ENCODE data around the gene PPP1R1A. TPM values are rescaled to one million over a fixed set of nuclear protein-coding genes. Genes with fewer than 3 reads are reported as not detected.

Gene PPP1R1A
- total RNA-seq, 4 donors from 2014 or later = 0.76 to 9.0 (median 2.4) TPM

DNA sequence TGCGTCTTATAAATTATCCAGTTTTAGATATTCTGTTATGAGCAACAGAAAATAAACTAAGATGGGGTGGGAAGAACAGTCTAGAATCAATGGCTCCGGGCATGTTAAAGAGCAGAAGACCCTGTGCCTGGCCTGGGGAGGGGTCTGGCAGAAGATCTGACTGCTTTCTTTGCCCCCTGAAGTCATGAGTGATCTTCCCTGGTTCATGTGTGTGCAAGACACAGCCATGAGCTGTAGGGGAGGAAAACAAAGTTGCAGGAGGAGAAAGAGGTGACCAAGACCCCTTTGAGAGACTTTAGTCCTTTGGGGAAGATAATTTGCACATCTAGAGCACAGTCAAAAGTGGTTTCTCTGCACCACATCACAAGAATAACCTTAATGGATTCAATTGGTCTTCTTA is 41.5 kb upstream of the PPP1R1A start:
- no peak overlapping the region for H3K4me3 ChIP-seq
- no peak for TF ChIP-seq POLR2A (IDR thresholded peaks at IDR 0.05)
- TF ChIP-seq, protein P1, sequence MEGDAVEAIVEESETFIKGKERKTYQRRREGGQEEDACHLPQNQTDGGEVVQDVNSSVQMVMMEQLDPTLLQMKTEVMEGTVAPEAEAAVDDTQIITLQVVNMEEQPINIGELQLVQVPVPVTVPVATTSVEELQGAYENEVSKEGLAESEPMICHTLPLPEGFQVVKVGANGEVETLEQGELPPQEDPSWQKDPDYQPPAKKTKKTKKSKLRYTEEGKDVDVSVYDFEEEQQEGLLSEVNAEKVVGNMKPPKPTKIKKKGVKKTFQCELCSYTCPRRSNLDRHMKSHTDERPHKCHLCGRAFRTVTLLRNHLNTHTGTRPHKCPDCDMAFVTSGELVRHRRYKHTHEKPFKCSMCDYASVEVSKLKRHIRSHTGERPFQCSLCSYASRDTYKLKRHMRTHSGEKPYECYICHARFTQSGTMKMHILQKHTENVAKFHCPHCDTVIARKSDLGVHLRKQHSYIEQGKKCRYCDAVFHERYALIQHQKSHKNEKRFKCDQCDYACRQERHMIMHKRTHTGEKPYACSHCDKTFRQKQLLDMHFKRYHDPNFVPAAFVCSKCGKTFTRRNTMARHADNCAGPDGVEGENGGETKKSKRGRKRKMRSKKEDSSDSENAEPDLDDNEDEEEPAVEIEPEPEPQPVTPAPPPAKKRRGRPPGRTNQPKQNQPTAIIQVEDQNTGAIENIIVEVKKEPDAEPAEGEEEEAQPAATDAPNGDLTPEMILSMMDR (IDR thresholded peaks at IDR 0.05) = no peak
- no peaks in the 10 kb centered on the region for H3K4me1 ChIP-seq
- no peak overlapping the region for H3K27ac ChIP-seq
- DNase-seq = no peak
- H3K9me3 ChIP-seq = no peaks in the 10 kb centered on the region
- H3K36me3 ChIP-seq = no peaks in the 10 kb centered on the region
- intact Hi-C loops (cut with DNase I; ENCODE audit: low total_unique reads) = no loop called here
- H3K27me3 ChIP-seq = no peaks in the 10 kb centered on the region

DNA sequence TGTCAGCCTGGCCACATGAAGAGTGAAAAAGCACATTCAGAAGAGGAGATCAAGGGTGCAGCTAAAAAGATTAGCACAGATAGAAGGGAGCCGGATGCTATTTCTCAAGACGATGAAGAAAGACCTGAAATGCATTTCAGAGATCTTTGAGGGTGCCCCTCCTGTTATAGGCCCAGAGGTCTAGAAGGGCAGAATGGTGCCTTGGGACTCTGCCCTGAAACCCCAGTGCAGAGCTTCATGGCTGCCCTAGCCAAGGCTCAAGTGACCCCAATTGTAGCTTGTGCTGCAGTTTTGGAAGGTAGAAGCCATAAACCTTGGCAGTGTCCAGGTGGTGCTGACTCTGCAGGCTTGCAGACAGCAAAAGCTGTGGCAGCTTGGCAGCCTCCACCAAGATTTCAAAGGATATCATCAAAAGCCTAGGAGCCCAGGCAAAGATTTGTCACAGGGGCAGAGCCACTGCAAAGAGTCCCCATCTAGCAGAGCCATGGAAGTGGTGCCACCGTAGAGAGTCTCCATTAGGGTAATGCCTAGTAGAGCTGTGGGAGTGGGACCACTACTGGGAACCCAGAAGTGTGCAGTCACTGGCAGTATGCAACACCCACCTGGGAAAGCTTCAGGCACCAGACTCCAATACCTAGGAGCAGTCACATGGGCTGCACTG is 39.9 kb upstream of the PPP1R1A start:
- intact Hi-C loops (cut with DNase I; ENCODE audit: low total_unique reads) = no loop called here

DNA sequence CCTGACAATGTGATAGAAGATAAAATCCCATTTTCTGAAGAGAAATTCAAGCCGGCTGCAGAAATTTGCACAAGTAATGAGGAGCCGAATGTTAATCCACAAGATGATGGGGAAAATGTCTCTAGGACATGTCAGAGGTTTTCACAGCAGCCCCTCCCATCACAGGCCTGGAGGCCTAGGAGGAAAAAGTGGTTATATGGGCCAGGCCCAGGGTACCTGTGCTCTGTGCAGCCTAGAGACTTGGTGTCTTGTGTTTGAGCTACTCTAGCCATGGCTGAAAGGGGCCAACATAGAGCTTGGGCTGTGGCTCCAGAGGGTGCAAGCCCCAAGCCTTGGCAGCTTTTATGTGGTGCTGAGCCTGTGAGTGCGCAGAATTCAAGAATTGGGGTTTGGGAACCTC is 38.8 kb upstream of the PPP1R1A start:
- Histone ChIP-seq H3K4me1 (no peaks in the 10 kb centered on the region), H3K27me3 (peaks cover 0 to 7% of the 10 kb centered on the region in 2 donors), H3K27ac (no peak overlapping the region), H3K36me3 (no peaks in the 10 kb centered on the region), H3K9me3 (no peaks in the 10 kb centered on the region), H3K4me3 (no peak overlapping the region)
- no peak for TF ChIP-seq POLR2A (IDR thresholded peaks at IDR 0.05)
- TF ChIP-seq, protein P1 (IDR thresholded peaks at IDR 0.05) = no peak
- DNase-seq = no peak
- intact Hi-C loops (cut with DNase I; ENCODE audit: low total_unique reads) = no loop called here

More for the DNA sequence above, 39.9 kb upstream of the PPP1R1A start:
- no peaks in the 10 kb centered on the region for H3K4me1 ChIP-seq
- no peak for DNase-seq
- H3K9me3 ChIP-seq = no peaks in the 10 kb centered on the region
- no peak overlapping the region for H3K27ac ChIP-seq
- H3K4me3 ChIP-seq = no peak overlapping the region
- H3K27me3 ChIP-seq = no peaks in the 10 kb centered on the region
- H3K36me3 ChIP-seq = no peaks in the 10 kb centered on the region
- TF ChIP-seq, protein P1 (IDR thresholded peaks at IDR 0.05) = no peak
- no peak for TF ChIP-seq POLR2A (IDR thresholded peaks at IDR 0.05)

DNA sequence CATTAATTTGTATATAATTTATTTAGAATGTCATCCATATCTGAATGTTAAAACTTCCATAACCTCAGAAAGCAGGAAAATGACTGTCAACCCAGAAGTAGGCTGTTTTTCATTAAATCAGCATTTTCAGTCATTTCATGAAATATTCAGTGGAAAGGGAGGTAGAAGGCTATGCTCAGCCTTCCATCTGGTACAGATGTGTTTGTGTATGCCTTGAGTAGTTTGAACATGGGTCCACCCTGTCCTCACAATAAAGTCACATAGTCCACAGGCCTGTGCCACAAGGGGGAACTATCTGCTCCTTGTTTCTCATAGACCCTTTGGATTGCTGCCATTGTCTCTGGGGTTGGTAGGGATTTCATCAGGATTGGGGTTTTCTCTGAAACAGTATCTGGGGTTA is 37.1 kb upstream of the PPP1R1A start:
- TF ChIP-seq POLR2A (IDR thresholded peaks at IDR 0.05) = no peak
- TF ChIP-seq, protein P1 (IDR thresholded peaks at IDR 0.05) = no peak

DNA sequence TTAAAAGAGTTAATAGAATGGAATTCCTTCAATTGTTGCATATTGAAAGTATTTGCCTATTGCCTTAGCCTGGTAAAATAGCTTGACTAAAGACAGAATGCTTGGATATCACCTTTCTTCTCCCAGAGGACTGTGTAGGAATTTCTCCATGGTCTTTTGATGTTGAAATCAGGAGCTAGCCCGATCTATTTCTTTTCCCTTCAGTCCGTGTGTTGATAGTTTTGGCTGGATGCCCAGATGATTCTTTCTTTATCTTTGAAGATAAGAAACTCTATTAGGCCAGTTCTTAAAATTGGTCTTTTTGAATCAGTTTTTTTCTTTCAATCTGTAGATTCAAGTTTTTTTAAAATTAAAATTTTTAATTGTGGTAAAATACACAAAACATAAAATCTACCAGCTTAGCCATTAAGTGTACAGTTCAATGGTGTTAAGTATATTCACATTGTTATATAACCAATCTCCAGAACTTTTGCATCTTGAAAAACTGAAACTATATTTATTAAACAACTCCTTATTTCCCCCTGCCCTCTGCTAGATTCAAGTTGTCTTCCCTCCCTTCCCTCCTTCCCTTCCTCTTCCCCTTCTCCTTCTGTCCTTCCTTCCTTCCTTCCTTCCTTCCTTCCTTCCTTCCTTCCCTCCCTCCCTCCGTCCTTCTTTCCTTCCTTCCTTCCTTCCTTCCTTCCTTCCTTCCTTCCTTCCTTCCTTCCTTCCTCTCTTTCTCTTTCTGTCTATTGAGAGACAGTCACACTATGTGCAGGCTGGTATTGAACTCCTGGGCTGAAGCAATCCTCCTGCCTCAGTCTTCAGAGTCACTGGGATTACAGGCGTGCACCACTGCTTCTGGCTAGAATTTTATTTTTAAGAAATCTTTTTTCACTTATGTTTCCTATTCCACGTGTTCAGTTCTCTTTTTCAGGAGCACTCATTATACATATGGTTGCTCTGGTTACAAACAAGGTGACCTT is 36.1 kb upstream of the PPP1R1A start:
- Histone ChIP-seq H3K4me1 (no peaks in the 10 kb centered on the region), H3K27ac (no peak overlapping the region), H3K27me3 (peaks cover 0 to 7% of the 10 kb centered on the region in 2 donors), H3K4me3 (no peak overlapping the region), H3K36me3 (no peaks in the 10 kb centered on the region), H3K9me3 (no peaks in the 10 kb centered on the region)
- TF ChIP-seq, protein P1 (IDR thresholded peaks at IDR 0.05) = no peak
- no peak for TF ChIP-seq POLR2A (IDR thresholded peaks at IDR 0.05)
- intact Hi-C loops (cut with DNase I; ENCODE audit: low total_unique reads) = no loop called here
- DNase-seq = no peak

More for the DNA sequence above, 37.1 kb upstream of the PPP1R1A start:
- DNase-seq = no peak
- no peak overlapping the region for H3K27ac ChIP-seq
- no peaks in the 10 kb centered on the region for H3K9me3 ChIP-seq
- intact Hi-C loops (cut with DNase I; ENCODE audit: low total_unique reads) = no loop called here
- H3K4me1 ChIP-seq = no peaks in the 10 kb centered on the region
- no peak overlapping the region for H3K4me3 ChIP-seq
- peaks cover 0 to 7% of the 10 kb centered on the region in 2 donors for H3K27me3 ChIP-seq
- no peaks in the 10 kb centered on the region for H3K36me3 ChIP-seq

Measured in uterus (tissue), 4 donors.